ENCODE measurements around the gene METRNL. TPM values are rescaled to one million over a fixed set of nuclear protein-coding genes. Genes with fewer than 3 reads are reported as not detected.
"Not testable (repeated sequence)": the region's sequence is repeated elsewhere in the genome, so short reads cannot be mapped to it uniquely, and the experiment has no call there.

METRNL gene
- total and polyA plus RNA-seq, 5 donors, result 57.3 to 77.1 (median 67.9) TPM

GRCh38 chr17:83139541-83140248 is 60.3 kb downstream of the METRNL start:
- not testable (repeated sequence) for H3K27ac ChIP-seq (ENCODE audit: low read length)

DNA sequence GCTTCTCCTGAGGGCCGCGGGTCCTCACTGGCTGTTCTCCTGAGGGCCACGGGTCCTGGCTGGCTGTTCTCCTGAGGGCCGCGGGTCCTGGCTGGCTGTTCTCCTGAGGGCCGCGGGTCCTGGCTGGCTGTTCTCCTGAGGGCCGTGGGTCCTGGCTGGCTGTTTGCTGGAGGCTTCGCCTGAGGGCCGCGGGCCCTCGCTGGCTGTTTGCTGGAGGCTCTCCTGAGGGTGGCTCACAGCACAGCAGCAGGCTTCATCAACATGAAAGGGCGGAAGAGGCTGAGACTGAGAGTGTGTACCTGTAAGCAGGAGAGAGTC is 60.8 kb downstream of the METRNL start:
- H3K4me1 ChIP-seq (ENCODE audit: control insufficient read depth, insufficient read depth, low read length); intact Hi-C loops (cut with DNase I); H3K27ac ChIP-seq (ENCODE audit: low read length); DNase-seq; H3K27me3 ChIP-seq (ENCODE audit: control insufficient read depth, insufficient read depth); H3K4me3 ChIP-seq (ENCODE audit: low read length); H3K9me3 ChIP-seq (ENCODE audit: control insufficient read depth, low read length); ATAC-seq: not testable (repeated sequence)
- 95% methylated on average over 13 of the region's 13 CpGs for WGBS

More at GRCh38 chr17:83139541-83140248, 60.3 kb downstream of the METRNL start:
- 88% methylated on average over 27 of the region's 31 CpGs for whole genome bisulfite sequencing
- ATAC-seq; intact Hi-C loops (cut with DNase I); H3K27me3 ChIP-seq (ENCODE audit: control insufficient read depth, insufficient read depth); DNase-seq; H3K4me3 ChIP-seq (ENCODE audit: low read length); H3K9me3 ChIP-seq (ENCODE audit: control insufficient read depth, low read length); H3K4me1 ChIP-seq (ENCODE audit: control insufficient read depth, insufficient read depth, low read length): not testable (repeated sequence)

DNA sequence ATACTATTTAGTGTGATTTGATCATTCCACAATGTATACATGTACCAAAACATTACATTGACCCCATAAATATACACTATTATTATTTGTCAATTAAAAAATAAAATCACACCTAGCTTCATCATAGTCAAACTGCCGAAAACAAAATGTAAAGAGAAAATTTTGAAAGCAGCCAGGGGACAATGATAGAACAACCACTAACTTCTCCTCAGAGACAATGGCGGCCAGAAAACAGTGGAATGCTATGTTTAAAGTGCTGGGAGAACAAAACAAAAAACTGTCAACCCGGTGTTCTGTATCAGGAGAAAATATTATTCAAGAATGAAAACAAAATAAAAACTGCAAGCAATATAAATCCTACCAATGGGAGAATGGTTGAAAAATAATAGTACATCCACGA is 63.2 kb downstream of the METRNL start:
- ATAC-seq (no peak), DNase-seq (no peak)
- Histone ChIP-seq H3K4me3 (ENCODE audit: low read length) (no peak overlapping the region), H3K4me1 (ENCODE audit: control insufficient read depth, insufficient read depth, low read length) (peaks cover 5% of the 10 kb centered on the region), H3K9me3 (ENCODE audit: control insufficient read depth, low read length) (no peaks in the 10 kb centered on the region), H3K27ac (ENCODE audit: low read length) (no peak overlapping the region), H3K27me3 (ENCODE audit: control insufficient read depth, insufficient read depth) (no peaks in the 10 kb centered on the region)
- intact Hi-C loops (cut with DNase I), result no loop called here
- 96% methylated on average over 4 of the region's 4 CpGs for WGBS

GRCh38 chr17:83143817-83144231 is 64.4 kb downstream of the METRNL start:
- no peak overlapping the region for H3K4me3 ChIP-seq (ENCODE audit: low read length)
- no peak for DNase-seq
- no peak overlapping the region for H3K27ac ChIP-seq (ENCODE audit: low read length)
- whole genome bisulfite sequencing, result 84% methylated on average over 10 of the region's 10 CpGs
- peaks cover 5% of the 10 kb centered on the region for H3K4me1 ChIP-seq (ENCODE audit: control insufficient read depth, insufficient read depth, low read length)
- H3K9me3 ChIP-seq (ENCODE audit: control insufficient read depth, low read length), result no peaks in the 10 kb centered on the region
- intact Hi-C loops (cut with DNase I), result no loop called here
- no peaks in the 10 kb centered on the region for H3K27me3 ChIP-seq (ENCODE audit: control insufficient read depth, insufficient read depth)
- ATAC-seq, result no peak

Other genes with a start within 250 kb of the METRNL start
- not detected for gene ZNF750, start 239.6 kb upstream of the METRNL start, total RNA-seq
- gene ZNF750, start 239.6 kb upstream of the METRNL start, polyA plus RNA-seq, result 0.07 TPM

Data from right cardiac atrium (tissue), 5 donors.